ENCODE results near the gene PWWP2A. TPM values are rescaled to one million over a fixed set of nuclear protein-coding genes. Genes with fewer than 3 reads are reported as not detected.

Gene PWWP2A
- total and polyA plus RNA-seq, 10 of the 15 experiments (the other 5 are each of a cell fraction or from before 2014, with no cell fraction given), result 5.7 to 26.1 (median 17.7) TPM

DNA sequence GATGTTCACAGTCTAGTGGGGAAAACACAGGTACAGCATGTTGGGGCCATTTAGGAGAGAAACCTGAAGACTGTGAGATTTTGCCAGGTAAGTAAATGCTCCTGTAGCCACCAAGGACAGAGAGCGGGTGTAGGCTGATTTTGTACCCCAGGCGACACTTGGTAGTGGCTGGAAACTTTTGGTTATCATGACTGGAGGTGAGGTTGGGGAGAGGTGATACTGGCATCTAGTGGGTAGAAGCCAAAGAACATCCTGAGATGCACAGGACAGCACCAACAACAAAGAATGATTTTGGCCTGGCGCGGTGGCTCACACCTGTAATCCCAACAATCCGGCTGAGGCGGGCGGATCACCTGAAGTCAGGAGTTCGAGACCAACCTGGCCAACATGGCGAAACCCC, 38.8 kb upstream of the PWWP2A start:
- RAD21 ChIA-PET (ENCODE audit: unreplicated experiment), result no interaction called here

More for the DNA sequence above, 38.8 kb upstream of the PWWP2A start:
- Histone ChIP-seq H3K4me1 (ENCODE audit: control insufficient read depth, insufficient read depth, low read length) (peaks cover 17% of the 10 kb centered on the region), H4K20me1 (ENCODE audit: control insufficient read depth, insufficient read depth) (no peaks in the 10 kb centered on the region), H3K27ac (ENCODE audit: control insufficient read depth, insufficient read depth) (no peak overlapping the region), H3K36me3 (ENCODE audit: control insufficient read depth in 2 of 2, insufficient read depth in 2 of 2, low read length in 1 of 2) (no peaks in the 10 kb centered on the region), H3K9ac (ENCODE audit: control insufficient read depth, insufficient read depth, low read length) (no peak overlapping the region), H2AFZ (ENCODE audit: control insufficient read depth, low read depth, low read length) (no peak overlapping the region), H3K4me2 (ENCODE audit: control insufficient read depth, insufficient read depth) (no peak overlapping the region), H3K4me3 (no peak overlapping the region), H3K27me3 (replicated peaks in 1 of 2; ENCODE audit: control insufficient read depth in 2 of 2, insufficient read depth in 2 of 2, low read length in 1 of 2) (no peaks in the 10 kb centered on the region), H3K9me3 (replicated peaks; ENCODE audit: control insufficient read depth, insufficient read depth, low read length) (no peaks in the 10 kb centered on the region), H3K79me2 (ENCODE audit: control insufficient read depth, insufficient read depth, low read length) (no peaks in the 10 kb centered on the region)
- ChIA-PET SMC1A (ENCODE audit: uncharacterized antibody, unreplicated experiment) (no interaction called here), CTCF (no interaction called here), POLR2A (no interaction called here)
- FAIRE-seq (no peak), ATAC-seq (peak; percentile 49), DNase-seq (ENCODE audit: low read depth, low spot score) (no peak)
- TF ChIP-seq, protein P1, sequence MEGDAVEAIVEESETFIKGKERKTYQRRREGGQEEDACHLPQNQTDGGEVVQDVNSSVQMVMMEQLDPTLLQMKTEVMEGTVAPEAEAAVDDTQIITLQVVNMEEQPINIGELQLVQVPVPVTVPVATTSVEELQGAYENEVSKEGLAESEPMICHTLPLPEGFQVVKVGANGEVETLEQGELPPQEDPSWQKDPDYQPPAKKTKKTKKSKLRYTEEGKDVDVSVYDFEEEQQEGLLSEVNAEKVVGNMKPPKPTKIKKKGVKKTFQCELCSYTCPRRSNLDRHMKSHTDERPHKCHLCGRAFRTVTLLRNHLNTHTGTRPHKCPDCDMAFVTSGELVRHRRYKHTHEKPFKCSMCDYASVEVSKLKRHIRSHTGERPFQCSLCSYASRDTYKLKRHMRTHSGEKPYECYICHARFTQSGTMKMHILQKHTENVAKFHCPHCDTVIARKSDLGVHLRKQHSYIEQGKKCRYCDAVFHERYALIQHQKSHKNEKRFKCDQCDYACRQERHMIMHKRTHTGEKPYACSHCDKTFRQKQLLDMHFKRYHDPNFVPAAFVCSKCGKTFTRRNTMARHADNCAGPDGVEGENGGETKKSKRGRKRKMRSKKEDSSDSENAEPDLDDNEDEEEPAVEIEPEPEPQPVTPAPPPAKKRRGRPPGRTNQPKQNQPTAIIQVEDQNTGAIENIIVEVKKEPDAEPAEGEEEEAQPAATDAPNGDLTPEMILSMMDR (IDR thresholded peaks at IDR 0.05 in 2 of 3, conservative IDR thresholded peaks at IDR 0.05 in 1 of 3; ENCODE audit: control insufficient read depth in 2 of 3, extremely low read depth in 1 of 3, insufficient read depth in 1 of 3, low read depth in 3 of 3, low read length in 3 of 3), result peak; percentile 10 to 25 (median 20); a peak in 2 of 6 replicates
- TF ChIP-seq SMC3 (IDR thresholded peaks at IDR 0.05; ENCODE audit: borderline replicate concordance, low read length) (peak; percentile 12; the same call in 1 of the 2 replicates), TARDBP (IDR thresholded peaks at IDR 0.05; ENCODE audit: borderline replicate concordance) (no peak), RAD21 (IDR thresholded peaks at IDR 0.05; ENCODE audit: insufficient read depth, low read depth, low read length) (peak; percentile 35; the same call in 1 of the 2 replicates)
- TF ChIP-seq, protein P2, sequence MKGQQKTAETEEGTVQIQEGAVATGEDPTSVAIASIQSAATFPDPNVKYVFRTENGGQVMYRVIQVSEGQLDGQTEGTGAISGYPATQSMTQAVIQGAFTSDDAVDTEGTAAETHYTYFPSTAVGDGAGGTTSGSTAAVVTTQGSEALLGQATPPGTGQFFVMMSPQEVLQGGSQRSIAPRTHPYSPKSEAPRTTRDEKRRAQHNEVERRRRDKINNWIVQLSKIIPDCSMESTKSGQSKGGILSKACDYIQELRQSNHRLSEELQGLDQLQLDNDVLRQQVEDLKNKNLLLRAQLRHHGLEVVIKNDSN (IDR thresholded peaks at IDR 0.05; ENCODE audit: borderline replicate concordance, extremely low read length, insufficient read depth, low read depth, low read length), result no peak
- in situ Hi-C loops (cut with MboI) (no loop called here), intact Hi-C loops (cut with micrococcal nuclease; ENCODE audit: unreplicated experiment) (loop anchor here (1.0 kb wide), 2 partner anchors 78 to 136 kb away; no protein-coding TSS in a partner anchor)
- 74% methylated on average over 9 of the region's 9 CpGs for WGBS (ENCODE audit: insufficient coverage, insufficient replicate concordance, low lambda C conversion rate, missing lambda C conversion rate)
- no TSS peak for BruUV-seq (replicated peaks)

All from GM12878 (cell line).